Measurements from ENCODE around the gene PLCB2. TPM values are rescaled to one million over a fixed set of nuclear protein-coding genes. Genes with fewer than 3 reads are reported as not detected.

The PLCB2 gene
- total RNA-seq, 1 donor: 0.27 TPM

- no peak for DNase-seq (ENCODE audit: low read depth)
- no peak overlapping the region for H3K4me3 ChIP-seq (ENCODE audit: low read depth, low read length)
- TF ChIP-seq CTCF (IDR thresholded peaks at IDR 0.05; ENCODE audit: insufficient read depth, low read length): no peak
Observed at GRCh38 chr15:40349163-40349562, 41.4 kb upstream of the PLCB2 start.

GRCh38 chr15:40348474-40348870 is 40.7 kb upstream of the PLCB2 start:
- no peak for DNase-seq (ENCODE audit: low read depth)
- no peak for TF ChIP-seq CTCF (IDR thresholded peaks at IDR 0.05; ENCODE audit: insufficient read depth, low read length)

GRCh38 chr15:40347559-40348473 is 40.1 kb upstream of the PLCB2 start:
- no peak for TF ChIP-seq CTCF (IDR thresholded peaks at IDR 0.05; ENCODE audit: insufficient read depth, low read length)
- no peak overlapping the region for H3K4me3 ChIP-seq (ENCODE audit: low read depth, low read length)
- no peak for DNase-seq (ENCODE audit: low read depth)

More at GRCh38 chr15:40348474-40348870, 40.7 kb upstream of the PLCB2 start:
- no peak overlapping the region for H3K4me3 ChIP-seq (ENCODE audit: low read depth, low read length)

- H3K4me3 ChIP-seq (ENCODE audit: low read depth, low read length): no peak overlapping the region
- TF ChIP-seq CTCF (IDR thresholded peaks at IDR 0.05; ENCODE audit: insufficient read depth, low read length): no peak
Observed at GRCh38 chr15:40346579-40347558, 39.1 kb upstream of the PLCB2 start.

GRCh38 chr15:40345867-40346578 is 38.3 kb upstream of the PLCB2 start:
- H3K4me3 ChIP-seq (ENCODE audit: low read depth, low read length): no peak overlapping the region
- no peak for DNase-seq (ENCODE audit: low read depth)
- no peak for TF ChIP-seq CTCF (IDR thresholded peaks at IDR 0.05; ENCODE audit: insufficient read depth, low read length)

More at GRCh38 chr15:40346579-40347558, 39.1 kb upstream of the PLCB2 start:
- no peak for DNase-seq (ENCODE audit: low read depth)

- TF ChIP-seq CTCF (IDR thresholded peaks at IDR 0.05; ENCODE audit: insufficient read depth, low read length): no peak
- H3K4me3 ChIP-seq (ENCODE audit: low read depth, low read length): no peak overlapping the region
Observed at GRCh38 chr15:40345225-40345866, 37.6 kb upstream of the PLCB2 start.

More at GRCh38 chr15:40345225-40345866, 37.6 kb upstream of the PLCB2 start:
- DNase-seq (ENCODE audit: low read depth): no peak
